Measurements from ENCODE around the gene OSBPL3.

GRCh38 chr7:24802300-24802699 lies 177.7 kb downstream of the OSBPL3 start:
- TF ChIP-seq CTCF (IDR thresholded peaks at IDR 0.05; ENCODE audit: low read depth, low read length) (no peak), POLR2A (IDR thresholded peaks at IDR 0.05; ENCODE audit: extremely low read depth, insufficient read length) (no peak), MYC (IDR thresholded peaks at IDR 0.05; ENCODE audit: low read depth, low read length) (no peak)
